Esophagus squamous epithelium (tissue), 5 donors: ENCODE measurements around the gene SV2C. TPM values are rescaled to one million over a fixed set of nuclear protein-coding genes. Genes with fewer than 3 reads are reported as not detected.

Experiments used
- DNase-seq: peaks from one replicate; lab custom pipeline; 2025; lab: John Stamatoyannopoulos, UW
- H3K27ac ChIP-seq, 4 donors: fragments of 200-600 bp; sonication (generic); one replicate each; pipeline ENCODE4 v1.5.1; 2016 to 2019; ENCODE audit warnings: mild to moderate bottlenecking in 1 of 4
- H3K27me3 ChIP-seq, 4 donors: fragments of 200-600 bp; sonication (generic); 1 replicate in 3 of 4; 2 replicates in 1 of 4; pipeline versions ENCODE4 v1.5.1 to v1.6.0; 2017 to 2021; ENCODE audit warnings: antibody characterized with exemption in 1 of 4
- H3K36me3 ChIP-seq, 3 donors: fragments of 200-600 bp; sonication (generic); one replicate each; pipeline ENCODE4 v1.5.1; 2016 to 2019
- H3K4me1 ChIP-seq, 3 donors: fragments of 200-600 bp; sonication (generic); one replicate each; pipeline ENCODE4 v1.5.1; 2017 to 2019
- H3K4me3 ChIP-seq, 4 donors: fragments of 200-600 bp; sonication (generic); 1 replicate in 3 of 4; 2 replicates in 1 of 4; pipeline ENCODE4 v1.5.1; 2016 to 2019; ENCODE audit warnings: mild to moderate bottlenecking in 2 of 4, moderate library complexity in 1 of 4
- H3K9me3 ChIP-seq, 3 donors: fragments of 200-600 bp; sonication (generic); one replicate each; pipeline ENCODE4 v1.5.1; 2016 to 2019
- CTCF ChIP-seq, 6 experiments: fragments of 450-650 bp in 4 of 6; fragments of 200-600 bp in 2 of 6; sonication (generic) in 2 of 6; IDR thresholded peaks; one replicate each; pipeline ENCODE4 v1.5.1; 2016 to 2019; ENCODE audit warnings: antibody characterized with exemption in 6 of 6, mild to moderate bottlenecking in 4 of 6, moderate library complexity in 4 of 6
- POLR2A ChIP-seq, 4 donors: fragments of 450-650 bp; IDR thresholded peaks; one replicate each; pipeline ENCODE4 v1.6.1; 2017; ENCODE audit warnings: antibody characterized with exemption in 4 of 4, mild to moderate bottlenecking in 4 of 4, moderate library complexity in 3 of 4
- WGBS, 2 donors: methylation state at CpG; one replicate each; pipeline ENCODE4 v1.1.5; 2018; 5-methylcytosine and 5-hydroxymethylcytosine counted together
- intact Hi-C: fragments of 100-400 bp; cut with DNase I; formaldehyde crosslinking; loops from one replicate; pipeline ENCODE4 v1.15.0; 2022
- total RNA-seq, 4 donors: library from RNA; depleted of rRNA; stranded (reverse); fragments of >200 nt; gene quantifications; one replicate each; pipeline ENCODE4 v1.1.0, GENCODE V29; 2016
- donor health status: DM: yes; HTN: yes; CAD: no.

Gene SV2C
- total RNA-seq, 4 donors from 2014 or later, result under 0.01 to 0.26 (median 0.06) TPM

- H3K27me3 ChIP-seq, result no peaks in the 10 kb centered on the region
- no peaks in the 10 kb centered on the region for H3K36me3 ChIP-seq
- DNase-seq, result no peak
- intact Hi-C loops, result no loop called here
- peaks cover 0 to 36% (median 0%) of the 10 kb centered on the region in 3 donors for H3K4me1 ChIP-seq
- no peak overlapping the region for H3K4me3 ChIP-seq
- H3K27ac ChIP-seq, result no peak overlapping the region
- no peak for TF ChIP-seq POLR2A (IDR thresholded peaks at IDR 0.05)
- TF ChIP-seq CTCF (IDR thresholded peaks at IDR 0.05), result no peak
- H3K9me3 ChIP-seq, result no peaks in the 10 kb centered on the region
These were observed 246.2 kb downstream of the SV2C start for GRCh38 chr5:76329346-76329745.

- Histone ChIP-seq H3K4me3 (no peak overlapping the region), H3K36me3 (no peaks in the 10 kb centered on the region), H3K27ac (no peak overlapping the region), H3K27me3 (no peaks in the 10 kb centered on the region), H3K9me3 (no peaks in the 10 kb centered on the region), H3K4me1 (peaks cover 0 to 22% (median 0%) of the 10 kb centered on the region in 3 donors)
- no peak for TF ChIP-seq POLR2A (IDR thresholded peaks at IDR 0.05)
- TF ChIP-seq CTCF (IDR thresholded peaks at IDR 0.05), result no peak
- intact Hi-C loops, result no loop called here
- 66 to 67% methylated on average over 3 to 4 of the region's 4 CpGs for WGBS, 2 donors
- DNase-seq, result no peak
These were observed 247.9 kb downstream of the SV2C start for GRCh38 chr5:76331126-76331525.

- H3K4me1 ChIP-seq, result peaks cover 0 to 12% (median 0%) of the 10 kb centered on the region in 3 donors
- H3K27me3 ChIP-seq, result no peaks in the 10 kb centered on the region
- H3K4me3 ChIP-seq, result no peak overlapping the region
- DNase-seq, result no peak
- intact Hi-C loops, result no loop called here
- H3K36me3 ChIP-seq, result no peaks in the 10 kb centered on the region
- TF ChIP-seq POLR2A (IDR thresholded peaks at IDR 0.05) (no peak), CTCF (IDR thresholded peaks at IDR 0.05) (no peak)
- no peak overlapping the region for H3K27ac ChIP-seq
- WGBS, 2 donors, result 77 to 93% methylated on average over 2 to 3 of the region's 4 CpGs
- H3K9me3 ChIP-seq, result no peaks in the 10 kb centered on the region
These were observed 248.9 kb downstream of the SV2C start for GRCh38 chr5:76332102-76332501.

- 75 to 89% methylated on average over 2 of the region's 2 CpGs for WGBS, 2 donors
These were observed 249.5 kb downstream of the SV2C start for GRCh38 chr5:76332611-76333205.

More at GRCh38 chr5:76332611-76333205, 249.5 kb downstream of the SV2C start:
- Histone ChIP-seq H3K27ac (no peak overlapping the region), H3K36me3 (no peaks in the 10 kb centered on the region), H3K4me3 (no peak overlapping the region), H3K9me3 (no peaks in the 10 kb centered on the region), H3K4me1 (peaks cover 0 to 10% (median 0%) of the 10 kb centered on the region in 3 donors), H3K27me3 (no peaks in the 10 kb centered on the region)
- no peak for DNase-seq
- intact Hi-C loops, result no loop called here
- TF ChIP-seq POLR2A (IDR thresholded peaks at IDR 0.05) (no peak), CTCF (IDR thresholded peaks at IDR 0.05) (no peak)
